H1 (cell line): ENCODE measurements around the gene TNP1. TPM values are rescaled to one million over a fixed set of nuclear protein-coding genes. Genes with fewer than 3 reads are reported as not detected.

ENCODE experiments used
- CTCF ChIA-PET: fragments of 300-600 bp; sonication (Branson Sonifier 250); formaldehyde crosslinking; loops from one replicate; lab custom pipeline; 2021; ENCODE audit not compliant: partially characterized antibody; lab: Charles Lee
- POLR2A ChIA-PET: fragments of 300-600 bp; sonication (Branson Sonifier 250); formaldehyde crosslinking; loops from one replicate; lab custom pipeline; 2021; ENCODE audit warnings: inconsistent platforms; ENCODE audit not compliant: partially characterized antibody; lab: Charles Lee
- DNase-seq, 2 experiments: peaks; one replicate each; pipeline versions ENCODE4 v3.0.0 to v3.0.0-alpha.2; 2010 to 2022; ENCODE audit warnings: low spot score in 2 of 2, low read depth in 1 of 2, mixed read lengths in 1 of 2
- FAIRE-seq: peaks from 2 replicates; lab custom pipeline; 2011; peaks lifted over from hg19 to GRCh38; lab: Jason Lieb, UNC
- H2AFZ ChIP-seq: 2 replicates; pipeline ENCODE4 v1.8.1; 2012; ENCODE audit warnings: low read length, inconsistent platforms
- H2AK5ac ChIP-seq: 2 replicates; pipeline ENCODE4 v1.6.1; 2013; ENCODE audit warnings: low read depth, low read length
- H2BK120ac ChIP-seq: replicated peaks from 2 replicates; pipeline ENCODE3; 2013; ENCODE audit warnings: low read depth, low read length, inconsistent platforms
- H2BK12ac ChIP-seq: 2 replicates; pipeline ENCODE4 v1.6.1; 2013; ENCODE audit warnings: low read depth, low read length
- H2BK15ac ChIP-seq: 2 replicates; pipeline ENCODE4 v1.6.1; 2013; ENCODE audit warnings: low read length
- H2BK20ac ChIP-seq: 2 replicates; pipeline ENCODE4 v1.6.1; 2013; ENCODE audit warnings: low read length
- H2BK5ac ChIP-seq: 2 replicates; pipeline ENCODE4 v1.6.1; 2013; ENCODE audit warnings: low read depth, low read length
- H3K14ac ChIP-seq: 2 replicates; pipeline ENCODE4 v1.6.1; 2013; ENCODE audit warnings: inconsistent platforms; ENCODE audit not compliant: insufficient read length
- H3K18ac ChIP-seq: 2 replicates; pipeline ENCODE4 v1.6.1; 2013; ENCODE audit warnings: low read length; ENCODE audit errors: extremely low read depth
- H3K23ac ChIP-seq: 2 replicates; pipeline ENCODE4 v1.6.1; 2013; ENCODE audit warnings: inconsistent platforms; ENCODE audit not compliant: insufficient read length
- H3K23me2 ChIP-seq: 2 replicates; pipeline ENCODE4 v1.6.1; 2013; ENCODE audit warnings: low read depth, low read length
- H3K27ac ChIP-seq: 2 replicates; pipeline ENCODE4 v1.6.1; 2011; ENCODE audit warnings: low read depth, low read length, inconsistent platforms
- H3K27me3 ChIP-seq, 4 experiments: replicated peaks in 1 of 4; 1 replicate in 1 of 4; 2 replicates in 3 of 4; pipeline versions ENCODE4 v1.6.1 to v1.8.1; 2011 to 2013; ENCODE audit warnings: low read length in 3 of 4, mild to moderate bottlenecking in 3 of 4, inconsistent platforms in 2 of 4, mixed read lengths in 2 of 4, moderate library complexity in 1 of 4; ENCODE audit not compliant: control insufficient read depth in 3 of 4, insufficient read depth in 3 of 4; ENCODE audit errors: extremely low read depth in 1 of 4
- H3K36me3 ChIP-seq, 4 experiments: 2 replicates each; pipeline versions ENCODE4 v1.6.1 to v1.8.1; 2011 to 2013; ENCODE audit warnings: mild to moderate bottlenecking in 4 of 4, low read length in 3 of 4, moderate library complexity in 2 of 4, control low read depth in 1 of 4, inconsistent platforms in 1 of 4; ENCODE audit not compliant: insufficient read depth in 4 of 4, control insufficient read depth in 2 of 4
- H3K4ac ChIP-seq: replicated peaks from 2 replicates; pipeline ENCODE3; 2013; ENCODE audit warnings: low read length, low read depth, mixed read lengths, inconsistent platforms; ENCODE audit not compliant: insufficient read length
- H3K4me1 ChIP-seq, 4 experiments: replicated peaks in 1 of 4; 1 replicate in 1 of 4; 2 replicates in 3 of 4; pipeline versions ENCODE4 v1.6.1 to v1.8.1; 2011 to 2013; ENCODE audit warnings: low read length in 3 of 4, inconsistent platforms in 2 of 4, mixed read lengths in 1 of 4; ENCODE audit not compliant: insufficient read depth in 4 of 4, control insufficient read depth in 3 of 4
- H3K4me2 ChIP-seq, 2 experiments: 2 replicates each; pipeline versions ENCODE4 v1.6.1 to v1.8.1; 2011 to 2013; ENCODE audit warnings: low read depth in 2 of 2, low read length in 2 of 2, control low read depth in 1 of 2, inconsistent platforms in 1 of 2, mild to moderate bottlenecking in 1 of 2; ENCODE audit not compliant: insufficient read depth in 1 of 2
- H3K4me3 ChIP-seq, 4 experiments: fragments of 200-600, 300-600 bp in 1 of 4; sonication (generic), shearing (Covaris generic), sonication (Bioruptor Twin) in 1 of 4; 2 replicates each; pipeline versions ENCODE4 v1.5.1 to v1.8.1; 2011 to 2016; ENCODE audit warnings: low read length in 4 of 4, low read depth in 3 of 4, control low read depth in 2 of 4, inconsistent platforms in 2 of 4, mild to moderate bottlenecking in 2 of 4, mixed read lengths in 1 of 4, moderate library complexity in 1 of 4; ENCODE audit not compliant: insufficient read depth in 2 of 4; ENCODE audit errors: extremely low read depth in 1 of 4
- H3K56ac ChIP-seq: replicated peaks from 2 replicates; pipeline ENCODE3; 2013; ENCODE audit warnings: low read depth, mild to moderate bottlenecking, mixed read lengths, low read length, inconsistent platforms; ENCODE audit not compliant: insufficient read length
- H3K79me1 ChIP-seq: 2 replicates; pipeline ENCODE4 v1.6.1; 2013; ENCODE audit warnings: low read depth, low read length, control low read depth
- H3K79me2 ChIP-seq, 2 experiments: 2 replicates each; pipeline versions ENCODE4 v1.6.1 to v1.8.1; 2012 to 2013; ENCODE audit warnings: low read length in 2 of 2, mild to moderate bottlenecking in 2 of 2, inconsistent platforms in 1 of 2; ENCODE audit not compliant: insufficient read depth in 2 of 2, control insufficient read depth in 1 of 2
- H3K9ac ChIP-seq, 4 experiments: replicated peaks in 1 of 4; 1 replicate in 1 of 4; 2 replicates in 3 of 4; pipeline versions ENCODE4 v1.6.1 to v1.8.1; 2011 to 2013; ENCODE audit warnings: low read depth in 3 of 4, low read length in 3 of 4, control low read depth in 2 of 4, mild to moderate bottlenecking in 2 of 4, moderate library complexity in 2 of 4, inconsistent platforms in 1 of 4; ENCODE audit errors: extremely low read depth in 1 of 4
- H3K9me3 ChIP-seq, 2 experiments: 2 replicates each; pipeline versions ENCODE4 v1.6.1 to v1.8.1; 2012 to 2013; ENCODE audit warnings: mild to moderate bottlenecking in 2 of 2, moderate library complexity in 2 of 2, control low read depth in 1 of 2, inconsistent platforms in 1 of 2, low read depth in 1 of 2, low read length in 1 of 2, mixed read lengths in 1 of 2; ENCODE audit not compliant: insufficient read depth in 2 of 2
- H4K20me1 ChIP-seq, 2 experiments: replicated peaks in 1 of 2; 2 replicates each; pipeline versions ENCODE3 to v1.8.1; 2011 to 2013; ENCODE audit warnings: inconsistent platforms in 2 of 2, low read length in 2 of 2, mild to moderate bottlenecking in 1 of 2; ENCODE audit not compliant: insufficient read depth in 2 of 2, control insufficient read depth in 1 of 2
- H4K5ac ChIP-seq: 2 replicates; pipeline ENCODE4 v1.6.1; 2013; ENCODE audit warnings: low read length, low read depth, mixed read lengths, inconsistent platforms; ENCODE audit not compliant: insufficient read length
- H4K8ac ChIP-seq: 2 replicates; pipeline ENCODE4 v1.8.0; 2013; ENCODE audit warnings: mild to moderate bottlenecking, moderate library complexity, low read length, inconsistent platforms; ENCODE audit not compliant: insufficient read depth; ENCODE audit errors: extremely low read depth
- H4K91ac ChIP-seq: replicated peaks from 2 replicates; pipeline ENCODE3; 2013; ENCODE audit warnings: low read length, mixed read lengths, inconsistent platforms; ENCODE audit not compliant: insufficient read length
- CBX5 ChIP-seq: fragments of 300-800, 300-1000 bp; sonication (generic); IDR thresholded peaks from 2 replicates; pipeline ENCODE4 v1.7.1; 2016; ENCODE audit warnings: antibody characterized with exemption, low read length, low read depth
- CTBP2 ChIP-seq: IDR thresholded peaks from 2 replicates; pipeline ENCODE4 v1.7.0; 2011; ENCODE audit warnings: borderline replicate concordance, mild to moderate bottlenecking, moderate library complexity, mixed read lengths, low read length; ENCODE audit not compliant: insufficient read depth, insufficient read length
- EGR1 ChIP-seq: IDR thresholded peaks from 2 replicates; pipeline ENCODE4 v1.6.1; 2011; ENCODE audit warnings: low read depth, low read length, borderline replicate concordance
- JUND ChIP-seq: IDR thresholded peaks from 2 replicates; pipeline ENCODE4 v1.6.1; 2011; ENCODE audit warnings: mild to moderate bottlenecking, improper control_type of control experiment, low read length
- KDM5A ChIP-seq: fragments of 200-600 bp; IDR thresholded peaks from 2 replicates; pipeline ENCODE4 v1.7.1; 2012; ENCODE audit warnings: mild to moderate bottlenecking, low read length, inconsistent platforms, mixed read lengths
- RBBP5 ChIP-seq: IDR thresholded peaks from 2 replicates; pipeline ENCODE4 v1.7.1; 2012; ENCODE audit warnings: low read depth, mild to moderate bottlenecking, inconsistent platforms, low read length, moderate library complexity, borderline replicate concordance
- SP4 ChIP-seq: IDR thresholded peaks from 2 replicates; pipeline ENCODE4 v1.6.1; 2012; ENCODE audit warnings: low read length, inconsistent platforms
- SUZ12 ChIP-seq: fragments of 200-600 bp; sonication (generic); IDR thresholded peaks from 2 replicates; pipeline ENCODE4 v1.6.1; 2012; ENCODE audit warnings: mild to moderate bottlenecking, inconsistent platforms, low read length, moderate library complexity, mixed read lengths
- TCF12 ChIP-seq: IDR thresholded peaks from 2 replicates; pipeline ENCODE4 v1.6.1; 2011; ENCODE audit warnings: low read depth, mild to moderate bottlenecking, low read length
- WGBS, 2 experiments: shearing (Covaris generic) in 1 of 2; methylation state at CpG; one replicate each; pipeline versions ENCODE4 v1.1.6 to v1.1.7; 2013 to 2015; ENCODE audit warnings: low lambda C conversion rate in 2 of 2, mixed read lengths in 2 of 2, inconsistent platforms in 1 of 2, low coverage in 1 of 2, missing lambda C conversion rate in 1 of 2; ENCODE audit not compliant: insufficient replicate concordance in 2 of 2, insufficient coverage in 1 of 2, insufficient read length in 1 of 2; ENCODE audit errors: extremely low coverage in 1 of 2, missing lambda C conversion rate in 1 of 2; 5-methylcytosine and 5-hydroxymethylcytosine counted together
- long read RNA-seq, 2 experiments: library from RNA in 1 of 2; library from capped mRNA in 1 of 2; stranded (forward); transcript quantifications; one replicate each; pipeline ENCODE4 v2.0.0, GENCODE V29; 2021; ENCODE audit warnings: inconsistent platforms in 1 of 2
- polyA minus RNA-seq, 3 experiments: library from RNA; depleted of rRNA, polyadenylated mRNA; stranded (reverse); fragments of >200 nt; gene quantifications; 1 replicate in 2 of 3; 2 replicates in 1 of 3; pipeline ENCODE4 v1.2.3, GENCODE V29; 2011
- polyA plus RNA-seq, 7 experiments: library from polyadenylated mRNA; depleted of rRNA in 3 of 7; stranded (reverse) in 5 of 7; unstranded in 2 of 7; fragments of >200 nt in 5 of 7; fragments of 200-250 nt in 2 of 7; gene quantifications; 1 replicate in 5 of 7; 2 replicates in 1 of 7; 4 replicates in 1 of 7; pipeline versions ENCODE4 v1.2.1 to v1.2.3, GENCODE V29; 2011 to 2013; ENCODE audit warnings: missing spikeins in 2 of 7, mixed read lengths in 2 of 7
- total RNA-seq: library from RNA; stranded (reverse); fragmentation: NEBNext Ultra II Directional; extraction: Animal tissue kit (Norgen Biotek cat#: 25700); gene quantifications from 2 replicates; pipeline ENCODE4 v1.2.1, GENCODE V29; 2021
- TF ChIP-seq, protein P1 (sequence below): IDR thresholded peaks from 2 replicates; pipeline ENCODE4 v1.6.1; 2012; ENCODE audit warnings: low read length, inconsistent platforms

Gene TNP1, protein sequence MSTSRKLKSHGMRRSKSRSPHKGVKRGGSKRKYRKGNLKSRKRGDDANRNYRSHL
- total RNA-seq = not detected in 2 replicates
- polyA plus RNA-seq (2011; rRNA removed) = not detected in 2 replicates
- polyA plus RNA-seq (2011; cell fraction: cytosol; rRNA removed) = not detected
- not detected for polyA plus RNA-seq (2011; cell fraction: nucleus; rRNA removed)
- polyA plus RNA-seq (2012, experiment 1 of 2) = not detected in 4 replicates
- polyA plus RNA-seq (2012, experiment 2 of 2) = not detected
- polyA plus RNA-seq (2013, experiment 1 of 2) = not detected
- polyA plus RNA-seq (2013, experiment 2 of 2) = not detected
- not detected in 2 replicates for polyA minus RNA-seq (2011; rRNA and poly(A)+ RNA removed)
- polyA minus RNA-seq (2011; cell fraction: cytosol; rRNA and poly(A)+ RNA removed) = not detected
- not detected for polyA minus RNA-seq (2011; cell fraction: nucleus; rRNA and poly(A)+ RNA removed)
- long read RNA-seq, experiment 1 = 0 reads
- long read RNA-seq, experiment 2 = 0 reads

DNA sequence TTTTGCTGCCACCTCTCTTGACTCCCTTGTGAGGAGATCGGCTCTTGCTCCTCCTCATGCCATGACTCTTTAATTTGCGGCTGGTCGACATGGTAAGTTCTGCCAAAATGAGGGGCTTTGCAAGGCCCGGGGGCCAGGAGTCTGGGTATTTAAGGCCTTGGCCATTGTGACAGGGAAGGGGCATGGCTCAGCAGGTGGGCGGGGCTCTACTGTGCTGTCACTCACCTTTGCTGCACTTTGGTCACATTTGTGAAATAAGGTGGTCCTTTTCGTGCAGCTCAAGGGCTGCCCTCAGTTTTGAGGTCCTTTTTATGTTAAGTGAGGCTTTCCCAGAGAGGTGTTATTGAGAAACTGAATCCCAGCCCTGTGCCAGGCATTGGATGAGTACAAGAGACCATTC lies at the start of gene TNP1:
TSS of gene TNP1 (minus strand) at position 121 of the 400 bp plus-strand sequence. CDS start at position 91, 30 bp downstream.
- no peaks in the 10 kb centered on the region for H3K23me2 ChIP-seq
- DNase-seq = no peak
- TF ChIP-seq KDM5A (no peak), JUND (no peak), SP4 (no peak), RBBP5 (no peak), CBX5 (no peak), SUZ12 (no peak), CTBP2 (no peak), TCF12 (no peak), EGR1 (no peak)
- TF ChIP-seq, protein P1, sequence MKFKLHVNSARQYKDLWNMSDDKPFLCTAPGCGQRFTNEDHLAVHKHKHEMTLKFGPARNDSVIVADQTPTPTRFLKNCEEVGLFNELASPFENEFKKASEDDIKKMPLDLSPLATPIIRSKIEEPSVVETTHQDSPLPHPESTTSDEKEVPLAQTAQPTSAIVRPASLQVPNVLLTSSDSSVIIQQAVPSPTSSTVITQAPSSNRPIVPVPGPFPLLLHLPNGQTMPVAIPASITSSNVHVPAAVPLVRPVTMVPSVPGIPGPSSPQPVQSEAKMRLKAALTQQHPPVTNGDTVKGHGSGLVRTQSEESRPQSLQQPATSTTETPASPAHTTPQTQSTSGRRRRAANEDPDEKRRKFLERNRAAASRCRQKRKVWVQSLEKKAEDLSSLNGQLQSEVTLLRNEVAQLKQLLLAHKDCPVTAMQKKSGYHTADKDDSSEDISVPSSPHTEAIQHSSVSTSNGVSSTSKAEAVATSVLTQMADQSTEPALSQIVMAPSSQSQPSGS = no peak
- no peaks in the 10 kb centered on the region for H3K79me1 ChIP-seq
- no peak within 1 kb of the TSS for H2BK5ac ChIP-seq
- no peak within 1 kb of the TSS for H2BK12ac ChIP-seq
- H2AK5ac ChIP-seq = no peak within 1 kb of the TSS
- H2BK20ac ChIP-seq = no peak within 1 kb of the TSS
- no peak within 1 kb of the TSS for H3K14ac ChIP-seq
- no peak within 1 kb of the TSS for H3K56ac ChIP-seq
- no peak within 1 kb of the TSS for H4K91ac ChIP-seq
- no peaks in the 10 kb centered on the region for H3K27me3 ChIP-seq
- no peak within 1 kb of the TSS for H3K18ac ChIP-seq
- H3K9me3 ChIP-seq = no peaks in the 10 kb centered on the region
- H2BK15ac ChIP-seq = no peak within 1 kb of the TSS
- CTCF ChIA-PET = no interaction called here
- FAIRE-seq = no peak
- no peak within 1 kb of the TSS for H3K9ac ChIP-seq
- no peak within 1 kb of the TSS for H2BK120ac ChIP-seq
- WGBS, 2 experiments = 81% methylated on average over 6 of the region's 6 CpGs; no CpG with 5 or more reads in 1 of the 2 experiments
- no peak within 1 kb of the TSS for H3K4ac ChIP-seq
- no peak within 1 kb of the TSS for H4K8ac ChIP-seq
- POLR2A ChIA-PET = no interaction called here
- no peaks in the 10 kb centered on the region for H3K36me3 ChIP-seq
- H4K20me1 ChIP-seq = no peaks in the 10 kb centered on the region
- no peak within 1 kb of the TSS for H3K27ac ChIP-seq
- H3K4me2 ChIP-seq = no peak within 1 kb of the TSS
- H3K23ac ChIP-seq = no peak within 1 kb of the TSS
- H4K5ac ChIP-seq = no peak within 1 kb of the TSS
- no peak within 1 kb of the TSS for H3K4me3 ChIP-seq
- no peak within 1 kb of the TSS for H2AFZ ChIP-seq
- H3K4me1 ChIP-seq = peaks cover 0 to 2% (median 0%) of the 10 kb centered on the region in 4 experiments; a peak in 1 of 7 replicates
- H3K79me2 ChIP-seq = no peaks in the 10 kb centered on the region
